ENCODE results near the gene RAMP2.
"Not testable (repeated sequence)": the region's sequence is repeated elsewhere in the genome, so short reads cannot be mapped to it uniquely, and the experiment has no call there.

The RAMP2 gene

GRCh38 chr17:42769964-42770363, 8.9 kb downstream of the RAMP2 start:
- DNase-seq (ENCODE audit: low spot score) = not testable (repeated sequence)

- DNase-seq (ENCODE audit: low spot score) = no peak
These were observed 11.9 kb downstream of the RAMP2 start for GRCh38 chr17:42772945-42773289.

DNA sequence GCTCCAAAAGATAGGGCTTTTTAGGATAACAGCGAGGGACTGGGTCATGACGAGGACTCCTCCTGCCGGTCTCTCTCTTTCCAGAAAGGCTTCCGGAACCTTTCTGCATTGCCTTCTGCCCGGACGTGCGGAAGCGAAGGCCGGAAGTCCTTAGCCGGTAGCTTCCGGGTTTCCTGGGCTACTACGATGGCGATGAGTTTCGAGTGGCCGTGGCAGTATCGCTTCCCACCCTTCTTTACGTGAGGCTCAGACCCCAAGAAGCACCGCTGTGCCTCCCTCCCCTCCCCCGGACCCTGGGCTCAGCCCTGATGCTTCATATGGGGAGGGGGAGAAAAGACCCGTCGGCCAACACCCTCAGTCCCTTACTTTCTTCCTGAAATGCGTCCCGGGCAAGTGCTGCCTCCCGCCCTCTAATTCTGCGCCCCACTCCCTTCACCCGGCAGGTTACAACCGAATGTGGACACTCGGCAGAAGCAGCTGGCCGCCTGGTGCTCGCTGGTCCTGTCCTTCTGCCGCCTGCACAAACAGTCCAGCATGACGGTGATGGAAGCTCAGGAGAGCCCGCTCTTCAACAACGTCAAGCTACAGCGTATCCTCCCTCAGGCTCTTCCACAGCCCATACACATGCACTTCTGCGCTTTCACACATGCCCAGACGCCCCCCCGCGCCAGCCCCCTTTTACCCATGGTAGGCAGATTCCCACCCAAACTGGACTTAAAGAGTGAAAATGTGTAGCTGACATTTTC, 12.4 kb downstream of the RAMP2 start, which contains the start of gene VPS25:
Gene VPS25 (plus strand): TSS at position 160 of the 746 bp plus-strand sequence. CDS start 27 bp downstream, at position 187.
- DNase-seq (ENCODE audit: low spot score) = peak; percentile 80

DNA sequence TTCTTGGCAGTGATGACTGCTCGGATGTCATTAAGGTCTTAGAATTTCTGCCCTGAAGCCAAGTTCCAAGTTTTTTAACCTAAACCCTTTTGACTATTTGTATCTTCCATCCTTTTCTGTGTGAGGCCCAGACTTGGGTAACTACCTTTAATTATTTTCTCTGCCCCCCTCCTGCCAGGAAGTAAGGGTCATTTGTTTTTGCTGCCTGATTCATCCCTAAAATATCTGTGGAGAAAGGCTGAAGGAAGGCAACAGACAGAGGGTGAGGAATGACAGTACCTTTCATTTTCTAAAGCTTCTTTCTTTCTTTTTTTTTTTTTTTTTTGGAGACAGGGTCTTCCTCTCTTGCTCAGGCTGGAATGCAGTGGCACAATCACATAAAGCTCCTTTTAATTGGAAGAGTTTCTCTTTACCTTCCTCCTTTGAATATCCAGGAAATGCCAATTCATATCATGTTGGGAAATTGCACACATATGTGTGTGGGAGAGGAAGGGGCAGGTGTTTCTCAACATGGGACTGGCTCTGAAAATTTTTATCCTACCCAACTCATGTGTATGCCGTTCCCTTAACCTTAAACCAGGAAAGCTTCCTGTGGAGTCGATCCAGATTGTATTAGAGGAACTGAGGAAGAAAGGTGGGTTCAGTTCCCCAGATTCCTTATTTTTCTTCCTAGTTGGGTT, 13.2 kb downstream of the RAMP2 start:
- DNase-seq (ENCODE audit: low spot score) = no peak

DNA sequence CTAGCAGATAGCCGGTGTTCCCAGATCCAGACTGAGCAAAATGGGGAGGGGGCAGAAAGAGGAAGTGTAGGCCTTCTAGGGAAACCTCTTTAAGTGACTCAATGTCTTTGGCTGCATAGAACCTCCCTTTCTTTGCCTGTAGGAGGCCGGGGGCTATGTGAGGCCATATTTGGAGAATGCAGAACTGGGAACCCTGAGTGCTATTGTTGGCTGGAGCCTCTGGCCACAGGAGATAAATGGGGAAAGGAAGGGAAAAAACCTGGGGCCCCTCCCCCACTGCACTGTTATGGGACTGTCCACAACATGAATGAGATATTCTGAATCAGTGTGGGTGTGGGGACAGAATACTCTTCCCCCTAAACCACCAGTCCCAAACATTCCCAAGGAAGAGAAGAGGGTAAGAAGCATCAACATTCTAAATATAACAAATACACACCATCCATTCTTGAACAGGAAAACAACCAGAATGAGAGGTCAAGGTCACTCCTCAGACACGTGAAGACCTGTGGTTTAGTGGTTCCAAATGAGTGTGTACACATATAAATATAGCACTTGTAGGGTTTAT, 14.6 kb downstream of the RAMP2 start:
- DNase-seq (ENCODE audit: low spot score) = no peak

GRCh38 chr17:42778570-42778969, 17.5 kb downstream of the RAMP2 start:
- no peak for DNase-seq (ENCODE audit: low spot score)

GRCh38 chr17:42779304-42779935, 18.4 kb downstream of the RAMP2 start:
- DNase-seq (ENCODE audit: low spot score) = no peak

DNA sequence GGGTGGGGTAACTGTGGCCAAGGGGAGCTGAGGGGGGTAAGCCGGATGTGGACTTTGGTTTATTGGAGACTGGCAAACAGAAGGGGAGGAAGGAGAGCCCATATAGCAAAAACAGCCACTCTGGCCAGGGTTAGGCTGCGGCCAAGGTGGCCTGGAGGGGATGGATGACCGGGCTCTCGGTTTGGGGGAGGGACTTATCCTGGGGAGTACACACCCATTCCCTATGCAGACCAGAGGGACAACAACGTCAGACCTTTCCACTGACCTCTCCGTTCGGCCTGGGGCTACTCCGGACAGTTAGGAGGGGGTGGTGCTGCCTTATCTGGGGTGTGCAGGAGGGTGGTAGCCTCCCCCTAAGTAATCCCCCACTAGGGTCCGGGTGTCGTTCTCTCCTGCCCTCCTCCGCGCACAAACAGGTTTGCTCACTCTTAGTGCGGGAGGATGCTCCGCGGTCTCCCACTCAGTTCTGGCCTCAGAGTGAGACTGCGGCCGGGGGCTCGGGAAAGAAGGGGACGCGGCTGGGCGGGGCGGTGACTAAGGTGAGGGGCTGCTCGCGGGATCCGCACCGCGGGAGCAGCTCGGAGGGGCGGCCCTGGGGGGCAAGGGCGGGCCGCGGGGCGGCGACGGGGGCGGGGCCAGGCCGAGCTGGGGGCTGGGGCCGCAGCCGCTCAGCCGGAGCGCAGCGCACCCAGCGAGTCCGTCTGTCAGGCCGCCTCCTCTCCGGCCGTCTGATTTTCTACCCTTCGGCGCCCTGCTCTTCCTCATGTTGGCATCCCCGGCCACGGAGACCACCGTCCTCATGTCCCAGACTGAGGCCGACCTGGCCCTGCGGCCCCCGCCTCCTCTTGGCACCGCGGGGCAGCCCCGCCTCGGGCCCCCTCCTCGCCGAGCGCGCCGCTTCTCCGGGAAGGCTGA, 19.2 kb downstream of the RAMP2 start, which contains the start of gene WNK4:
Gene WNK4 (plus strand): TSS at position 675 of the 915 bp plus-strand sequence. CDS start 89 bp downstream, at position 764.
- peak; percentile 38 for DNase-seq (ENCODE audit: low spot score)

DNA sequence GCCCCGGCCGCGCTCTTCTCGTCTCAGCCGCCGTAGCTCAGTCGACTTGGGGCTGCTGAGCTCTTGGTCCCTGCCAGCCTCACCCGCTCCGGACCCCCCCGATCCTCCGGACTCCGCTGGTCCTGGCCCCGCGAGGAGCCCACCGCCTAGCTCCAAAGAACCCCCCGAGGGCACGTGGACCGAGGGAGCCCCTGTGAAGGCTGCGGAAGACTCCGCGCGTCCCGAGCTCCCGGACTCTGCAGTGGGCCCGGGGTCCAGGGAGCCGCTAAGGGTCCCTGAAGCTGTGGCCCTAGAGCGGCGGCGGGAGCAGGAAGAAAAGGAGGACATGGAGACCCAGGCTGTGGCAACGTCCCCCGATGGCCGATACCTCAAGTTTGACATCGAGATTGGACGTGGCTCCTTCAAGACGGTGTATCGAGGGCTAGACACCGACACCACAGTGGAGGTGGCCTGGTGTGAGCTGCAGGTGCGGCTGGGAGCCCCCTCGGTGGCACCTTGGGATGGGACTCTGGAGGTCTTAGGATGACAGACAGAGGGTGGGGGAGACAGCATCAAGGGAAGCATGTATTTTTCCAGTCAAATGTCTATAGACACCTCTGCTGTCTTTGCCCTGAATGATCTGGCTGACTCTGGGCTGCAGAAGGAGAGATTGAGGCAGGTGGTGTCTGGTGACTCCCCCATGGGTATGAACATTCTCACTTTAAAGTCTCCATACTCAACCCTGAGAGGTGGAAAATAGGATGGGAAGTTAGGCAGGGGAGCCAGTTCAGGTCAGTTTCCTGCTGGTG, 20.0 kb downstream of the RAMP2 start:
- no peak for DNase-seq (ENCODE audit: low spot score)

GRCh38 chr17:42781639-42782165, 20.7 kb downstream of the RAMP2 start:
- no peak for DNase-seq (ENCODE audit: low spot score)

GRCh38 chr17:42782166-42783061, 21.4 kb downstream of the RAMP2 start:
- no peak for DNase-seq (ENCODE audit: low spot score)

GRCh38 chr17:42783062-42783790, 22.2 kb downstream of the RAMP2 start:
- DNase-seq (ENCODE audit: low spot score) = no peak

DNA sequence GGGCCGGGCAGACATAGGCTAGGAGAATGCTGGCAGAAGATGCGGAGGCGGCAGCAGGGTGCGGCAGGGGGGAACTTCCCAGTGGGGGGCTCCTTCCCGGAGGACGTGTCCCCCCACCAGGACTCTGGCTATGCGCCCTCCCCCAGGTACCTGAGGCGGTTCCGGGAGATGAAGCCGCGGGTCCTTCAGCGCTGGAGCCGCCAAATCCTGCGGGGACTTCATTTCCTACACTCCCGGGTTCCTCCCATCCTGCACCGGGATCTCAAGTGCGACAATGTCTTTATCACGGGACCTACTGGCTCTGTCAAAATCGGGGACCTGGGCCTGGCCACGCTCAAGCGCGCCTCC, 22.7 kb downstream of the RAMP2 start:
- no peak for DNase-seq (ENCODE audit: low spot score)

- no peak for DNase-seq (ENCODE audit: low spot score)
These were observed 23.4 kb downstream of the RAMP2 start for GRCh38 chr17:42784409-42784808.

DNA sequence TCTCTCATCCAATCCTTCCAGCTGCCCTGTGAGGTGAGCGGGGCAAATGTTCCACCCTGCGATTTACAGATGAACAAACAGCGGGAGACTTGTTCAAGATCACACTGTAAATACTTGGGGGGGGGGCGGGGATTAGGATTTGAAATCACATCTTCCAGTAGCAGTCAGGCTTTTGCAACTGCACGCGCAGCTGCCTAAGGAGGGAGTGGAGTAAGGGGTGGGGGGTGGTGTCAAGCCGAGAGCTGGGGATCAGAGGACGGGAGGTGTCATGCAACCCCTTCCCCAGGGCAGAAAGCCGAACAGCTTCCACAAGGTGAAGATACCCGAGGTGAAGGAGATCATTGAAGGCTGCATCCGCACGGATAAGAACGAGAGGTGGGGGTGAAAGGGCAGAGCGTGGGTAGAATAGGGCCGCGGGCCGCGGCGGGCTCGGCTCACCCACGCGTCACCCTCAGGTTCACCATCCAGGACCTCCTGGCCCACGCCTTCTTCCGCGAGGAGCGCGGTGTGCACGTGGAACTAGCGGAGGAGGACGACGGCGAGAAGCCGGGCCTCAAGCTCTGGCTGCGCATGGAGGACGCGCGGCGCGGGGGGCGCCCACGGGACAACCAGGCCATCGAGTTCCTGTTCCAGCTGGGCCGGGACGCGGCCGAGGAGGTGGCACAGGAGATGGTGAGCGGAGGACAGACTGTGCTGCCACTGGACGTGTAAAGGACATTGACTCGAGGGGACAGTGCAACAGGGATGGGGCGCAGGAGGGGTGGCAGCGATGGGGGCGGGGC, 24.0 kb downstream of the RAMP2 start:
- DNase-seq (ENCODE audit: low spot score) = no peak

- no peak for DNase-seq (ENCODE audit: low spot score)
These were observed 26.2 kb downstream of the RAMP2 start for GRCh38 chr17:42787266-42787665.

DNA sequence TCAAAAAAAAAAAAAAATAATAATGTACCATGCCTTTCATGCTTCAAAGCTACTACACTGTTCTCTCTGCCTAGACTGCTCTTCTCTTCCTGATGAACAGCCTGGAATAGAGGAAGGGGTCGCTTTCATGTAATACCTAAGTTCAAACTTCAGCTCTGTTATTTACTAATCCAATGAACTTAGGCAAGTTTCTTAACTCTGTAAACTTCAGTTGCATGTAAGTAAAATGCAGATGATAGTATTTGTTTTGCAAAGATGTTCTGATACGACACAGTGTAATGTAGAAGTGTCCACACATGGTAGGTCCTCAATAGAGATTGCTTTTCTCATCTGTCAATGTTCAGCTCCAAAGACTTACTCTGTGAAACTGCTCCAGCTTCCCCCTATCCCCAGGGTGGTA, 30.9 kb downstream of the RAMP2 start:
- no peak for DNase-seq (ENCODE audit: low spot score)

GRCh38 chr17:42792545-42792944, 31.5 kb downstream of the RAMP2 start:
- no peak for DNase-seq (ENCODE audit: low spot score)

All from germinal center (tissue), 1 donor.